Thyroid gland (tissue), 4 donors: ENCODE results near the gene ST6GALNAC3.

Source experiments
- CTCF ChIP-seq, 6 experiments: fragments of 200-600 bp in 3 of 6; fragments of 450-650 bp in 3 of 6; sonication (generic) in 3 of 6; IDR thresholded peaks; one replicate each; pipeline ENCODE4 v1.5.1; 2016 to 2019; ENCODE audit warnings: antibody characterized with exemption in 6 of 6, mild to moderate bottlenecking in 2 of 6, inconsistent platforms in 1 of 6, moderate library complexity in 1 of 6
- POLR2A ChIP-seq, 2 donors: fragments of 450-650 bp; IDR thresholded peaks; one replicate each; pipeline ENCODE4 v1.6.1; 2017; ENCODE audit warnings: antibody characterized with exemption in 2 of 2, mild to moderate bottlenecking in 2 of 2, moderate library complexity in 1 of 2

- TF ChIP-seq POLR2A (IDR thresholded peaks at IDR 0.05) (no peak), CTCF (IDR thresholded peaks at IDR 0.05) (no peak)
Measured at GRCh38 chr1:76287917-76288316, 213.4 kb downstream of the ST6GALNAC3 start.
